Putamen (tissue), 1 donor: Measurements from ENCODE around the gene SLC30A2.
A peak's percentile ranks its signal among the peaks of the same experiment; 100 is the strongest.

Source experiments
- DNase-seq: peaks from one replicate; pipeline ENCODE4 v3.0.0-alpha.2; 2016; ENCODE audit warnings: low spot score

The SLC30A2 gene

DNA sequence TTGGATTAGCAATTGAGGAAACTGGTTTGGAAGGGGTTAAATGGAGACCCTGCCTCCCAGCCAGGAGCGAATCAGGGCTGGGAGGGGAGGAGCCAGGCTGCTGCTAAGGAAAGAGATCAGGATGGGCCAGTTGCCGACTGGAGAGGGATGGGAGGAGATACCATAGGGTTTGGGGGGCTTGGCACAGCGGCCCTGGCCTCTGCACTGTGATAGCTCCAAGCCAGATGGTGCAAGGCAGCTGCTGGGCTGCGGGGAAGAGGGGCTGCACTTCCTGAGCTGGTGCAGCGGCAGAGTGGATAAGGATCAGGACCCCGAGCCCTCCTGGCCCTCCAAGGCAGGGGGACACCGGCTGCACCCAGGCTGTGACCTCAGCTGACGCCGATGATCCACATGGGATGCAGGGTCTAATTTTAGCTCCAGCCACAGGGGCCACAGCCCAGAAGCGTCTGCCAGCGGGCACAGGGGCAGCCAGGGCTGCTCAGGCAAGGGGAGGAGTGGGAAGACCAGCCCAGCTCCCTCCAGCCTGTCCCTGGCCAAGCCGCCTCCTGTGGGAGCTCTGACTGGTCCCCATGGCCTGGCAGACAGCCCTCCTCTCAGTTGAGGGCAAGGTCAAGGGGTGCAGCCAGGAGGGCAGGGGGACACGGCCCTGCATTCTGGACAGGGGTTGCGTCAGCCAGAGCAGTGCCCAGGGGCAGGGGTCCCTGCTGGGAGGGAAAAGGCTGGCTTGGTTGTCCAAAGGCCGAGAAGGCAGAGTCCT, 24.1 kb downstream of the SLC30A2 start, which contains the start of gene EXTL1:
Gene EXTL1, plus strand, starts transcription at position 129 of the 757 bp plus-strand sequence. CDS start 872 bp downstream, outside the sequence.
- DNase-seq = peak; percentile 71

- no peak for DNase-seq
These were observed 24.8 kb downstream of the SLC30A2 start for GRCh38 chr1:26020941-26021646.

GRCh38 chr1:26020330-26020768, 25.6 kb downstream of the SLC30A2 start:
- no peak for DNase-seq

GRCh38 chr1:26019641-26020315, 26.1 kb downstream of the SLC30A2 start:
- no peak for DNase-seq

DNA sequence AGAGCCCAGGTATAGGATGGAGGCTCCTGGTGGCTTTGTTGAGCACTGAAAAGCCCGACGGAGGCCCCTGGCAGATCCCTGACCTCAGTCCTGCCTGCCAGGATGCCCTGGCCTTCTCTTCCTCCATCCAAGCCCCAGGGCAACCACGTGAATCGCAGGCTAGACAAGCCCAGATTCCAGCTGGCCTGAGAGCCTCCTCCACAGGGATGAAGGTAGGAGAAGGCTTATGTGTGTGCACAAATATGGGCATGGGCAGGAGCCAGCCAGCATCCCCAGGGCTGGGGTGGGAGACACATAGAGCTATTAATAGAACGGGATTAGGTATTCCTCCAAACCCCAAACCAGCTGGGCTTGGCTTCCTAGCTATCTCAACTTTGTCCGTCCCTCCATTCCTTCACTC, 28.3 kb downstream of the SLC30A2 start:
- DNase-seq = no peak

DNA sequence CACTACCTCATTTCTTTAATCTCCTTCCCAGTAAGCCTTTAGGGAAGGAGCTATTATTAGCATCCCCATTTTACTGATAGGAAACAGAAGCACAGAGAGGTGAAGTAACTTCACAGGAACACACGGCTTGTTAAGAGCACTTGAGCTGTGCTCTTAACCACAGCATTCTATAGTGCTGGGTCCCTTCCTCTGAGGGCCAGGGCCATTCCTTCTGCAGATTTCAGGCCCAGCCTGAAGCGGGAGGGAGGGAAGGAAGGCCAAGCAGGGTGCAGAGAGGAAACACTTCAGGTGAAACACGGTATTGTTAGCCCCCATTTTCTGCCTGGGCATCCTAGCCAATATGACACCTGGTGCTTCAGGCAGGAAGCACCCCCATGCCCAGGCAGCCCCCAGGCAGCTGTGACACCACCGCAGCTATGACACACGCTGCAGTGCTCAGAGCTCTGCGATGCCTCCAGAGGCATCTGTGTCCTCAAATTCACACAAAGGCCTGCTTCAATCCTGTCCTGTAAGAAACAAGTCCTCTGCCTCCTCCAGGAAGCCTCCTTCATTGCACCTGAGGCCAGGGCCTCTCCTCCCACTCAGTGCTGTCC, 28.9 kb downstream of the SLC30A2 start:
- DNase-seq = no peak

GRCh38 chr1:26016258-26016952, 29.5 kb downstream of the SLC30A2 start:
- DNase-seq = no peak

GRCh38 chr1:26015358-26015757, 30.6 kb downstream of the SLC30A2 start:
- DNase-seq = no peak

- DNase-seq = no peak
These were observed 31.7 kb downstream of the SLC30A2 start for GRCh38 chr1:26014179-26014578.

- no peak for DNase-seq
These were observed 33.1 kb downstream of the SLC30A2 start for GRCh38 chr1:26012864-26013263.

DNA sequence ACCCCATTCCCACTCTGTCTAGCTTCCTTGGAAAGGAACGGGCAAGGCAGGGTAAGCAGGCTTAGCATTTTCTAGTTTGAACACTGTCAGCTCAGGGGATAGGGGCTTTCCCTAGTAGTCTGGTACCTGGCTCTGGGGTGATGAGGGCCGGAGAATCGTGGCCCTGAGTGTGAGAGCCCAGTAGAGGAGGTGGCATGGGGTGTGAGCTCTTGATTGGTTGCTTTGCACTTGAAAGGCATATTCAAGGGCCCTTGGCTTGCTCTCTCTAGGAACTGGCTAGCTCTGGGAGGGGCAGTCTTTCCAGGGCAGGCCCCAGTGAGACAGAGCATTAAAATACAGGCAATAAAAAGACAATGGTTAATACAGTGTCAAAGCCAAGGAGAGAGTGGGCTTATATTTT, 35.1 kb downstream of the SLC30A2 start:
- no peak for DNase-seq

GRCh38 chr1:26009796-26010447, 36.0 kb downstream of the SLC30A2 start:
- no peak for DNase-seq

DNA sequence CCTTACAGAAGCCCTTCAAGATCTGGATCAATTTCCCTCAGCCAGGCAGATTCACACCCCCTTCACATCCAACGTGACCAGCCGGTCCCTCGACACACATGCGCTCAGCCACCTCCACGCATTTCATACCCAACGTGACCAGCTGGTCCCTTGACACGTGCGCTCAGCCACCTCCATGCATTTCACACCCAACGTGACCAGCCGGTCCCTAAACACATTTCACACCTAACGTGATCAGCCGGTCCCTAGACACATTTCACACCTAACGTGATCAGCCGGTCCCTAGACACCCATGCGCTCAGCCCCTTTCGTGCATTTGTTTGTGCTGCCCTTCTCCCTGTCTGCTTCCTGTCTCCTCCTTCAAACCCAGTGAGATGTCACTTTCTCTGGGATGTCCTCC, 39.2 kb downstream of the SLC30A2 start:
- no peak for DNase-seq

DNA sequence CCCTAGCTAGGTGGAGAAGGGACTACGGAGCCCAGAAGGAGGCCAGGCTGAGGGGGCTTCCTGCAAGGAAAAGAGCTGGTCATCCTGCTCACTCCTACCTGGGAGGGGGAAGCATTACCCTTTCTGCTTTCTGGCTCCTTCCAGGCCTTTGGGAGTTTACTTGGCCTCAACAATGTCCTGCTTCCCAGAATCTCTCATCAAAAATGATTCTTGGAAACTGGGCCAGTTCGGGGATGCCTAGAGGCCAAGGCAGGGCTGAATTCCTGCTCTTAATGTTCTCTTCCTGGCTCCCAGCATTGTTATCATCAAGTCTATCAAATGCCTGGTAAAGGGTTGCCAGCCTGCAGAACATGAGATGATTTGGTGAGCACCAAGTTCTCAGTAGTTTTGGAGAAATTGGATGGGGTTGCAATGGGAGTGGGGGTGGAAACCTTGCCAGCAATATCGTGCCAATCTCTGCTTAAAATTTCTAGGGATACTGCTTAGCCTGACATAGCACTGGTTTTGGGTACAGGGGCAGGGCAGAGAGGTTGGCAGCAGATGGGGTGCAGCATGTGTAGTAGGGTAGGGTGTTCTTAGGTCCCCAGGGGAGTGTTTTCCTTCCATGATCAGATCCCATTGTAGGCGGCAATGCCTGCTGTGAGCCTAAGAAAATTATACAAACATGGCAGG, 40.3 kb downstream of the SLC30A2 start:
- DNase-seq = no peak

GRCh38 chr1:26003756-26004155, 42.2 kb downstream of the SLC30A2 start:
- no peak for DNase-seq

- no peak for DNase-seq
These were observed 42.7 kb downstream of the SLC30A2 start for GRCh38 chr1:26003262-26003661.

GRCh38 chr1:25999041-25999800, 46.7 kb downstream of the SLC30A2 start:
- no peak for DNase-seq

DNA sequence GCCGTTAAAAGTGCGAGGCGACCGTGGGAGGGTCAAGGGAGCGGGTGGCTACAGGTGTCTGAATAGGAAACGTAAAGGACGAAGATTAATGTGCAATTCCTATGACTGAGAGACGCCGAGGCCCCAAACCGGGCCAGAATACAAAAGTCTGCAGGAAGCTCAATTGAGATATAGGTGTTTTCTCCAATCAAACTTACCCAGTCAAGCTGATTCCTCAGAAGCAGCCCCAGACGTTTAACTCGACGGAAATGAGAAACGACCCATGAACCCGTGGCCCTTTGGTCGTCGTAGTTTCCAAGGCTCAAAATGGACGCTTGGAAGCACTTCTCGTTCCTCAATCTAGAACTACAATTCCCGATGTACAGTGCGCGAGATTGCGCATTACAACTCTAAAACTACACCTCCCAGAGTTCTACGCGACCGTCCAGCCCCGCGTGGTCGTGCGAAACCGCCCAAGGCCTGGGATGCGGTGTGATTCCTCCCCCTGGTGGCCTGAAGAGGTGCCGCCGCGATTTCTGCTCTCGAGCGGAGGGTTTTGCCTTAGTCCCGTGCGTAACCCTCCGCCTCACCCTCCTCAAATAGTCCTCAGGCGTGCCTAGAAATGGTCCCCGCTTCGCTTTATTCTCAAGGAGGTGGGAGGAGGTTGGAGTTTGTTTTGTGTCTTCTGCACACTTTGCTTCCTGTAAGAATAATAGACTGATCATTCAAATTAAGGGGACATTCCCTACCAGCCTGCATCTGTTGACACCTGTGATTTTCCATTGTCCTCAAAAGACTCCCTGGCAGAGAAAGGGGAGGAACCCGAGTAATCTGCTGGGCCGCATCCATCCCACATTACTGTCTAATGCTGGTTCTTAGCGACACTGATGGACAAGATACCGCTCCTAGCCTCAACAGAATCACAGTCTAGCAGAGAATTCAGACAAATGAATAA, 47.8 kb downstream of the SLC30A2 start, which contains the start of gene PAFAH2:
Gene PAFAH2, minus strand, starts transcription at position 236 of the 934 bp plus-strand sequence. CDS start 7,247 bp downstream, outside the sequence.
- peak; percentile 99 for DNase-seq
